ENCODE results near the gene ARMC5. TPM values are rescaled to one million over a fixed set of nuclear protein-coding genes. Genes with fewer than 3 reads are reported as not detected.

ARMC5 gene
- total and polyA plus RNA-seq, 10 of the 15 experiments (the other 5 are each of a cell fraction or from before 2014, with no cell fraction given), result 0.06 to 13.2 (median 5.6) TPM

DNA sequence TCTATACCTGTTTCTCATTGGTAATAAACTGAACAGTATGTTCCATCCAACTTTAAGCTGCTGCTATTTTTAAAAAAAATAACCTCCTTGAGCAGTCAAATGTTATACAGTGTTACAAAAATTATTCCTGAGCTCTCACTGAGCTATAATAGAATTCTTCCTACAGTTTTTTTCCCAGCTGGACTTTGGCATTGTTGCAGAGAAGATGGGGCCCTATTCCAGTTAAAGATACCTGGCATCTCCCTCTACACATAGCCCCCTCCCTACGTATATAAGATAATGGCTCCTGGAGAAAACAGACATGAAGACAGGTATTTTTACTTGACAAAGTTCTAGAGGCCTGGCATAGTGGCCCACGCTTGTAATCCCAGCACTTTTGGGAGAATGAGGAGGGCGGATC lies 29.5 kb upstream of the ARMC5 start (continued):
- TF ChIP-seq CREB1 (IDR thresholded peaks at IDR 0.05; ENCODE audit: low read depth), result no peak
- no peak for TF ChIP-seq CREM (IDR thresholded peaks at IDR 0.05; ENCODE audit: low read depth)
- no peak for TF ChIP-seq FOXK2 (IDR thresholded peaks at IDR 0.05)

DNA sequence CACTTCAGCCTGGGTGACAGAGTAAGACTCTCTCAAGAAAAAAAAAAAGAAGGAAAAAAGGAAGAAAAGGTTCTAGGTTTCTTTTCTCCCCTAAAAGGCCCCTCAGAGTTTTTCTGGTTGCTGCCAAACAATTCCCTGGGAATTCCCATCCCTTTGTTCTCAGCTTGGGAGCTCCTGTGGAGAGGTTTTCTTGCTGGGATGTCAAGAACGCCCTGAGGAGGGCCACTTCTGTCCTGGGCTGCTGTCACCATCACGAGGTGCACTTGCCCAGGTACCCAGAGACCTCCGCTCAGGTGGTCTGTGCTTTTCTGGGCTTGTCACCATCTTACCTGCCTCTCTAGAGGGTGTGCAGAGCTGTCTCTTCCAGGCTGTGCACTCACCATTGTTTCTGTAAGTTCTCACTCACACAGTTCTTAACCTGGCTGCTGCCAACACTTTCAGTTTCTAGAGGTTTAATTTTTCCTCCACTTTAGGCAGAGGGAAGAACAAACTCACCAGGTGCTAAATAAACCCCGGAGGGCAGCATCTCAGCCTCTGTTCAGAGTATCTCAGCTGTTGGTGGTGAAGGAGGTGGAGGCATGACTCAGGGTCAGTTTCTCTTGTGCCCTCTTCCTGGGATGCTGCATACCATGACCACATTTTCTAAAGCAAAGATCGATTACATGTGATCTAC lies 28.8 kb upstream of the ARMC5 start:
- Histone ChIP-seq H4K20me1 (ENCODE audit: control insufficient read depth, insufficient read depth) (no peaks in the 10 kb centered on the region), H3K4me3 (no peak overlapping the region), H3K36me3 (ENCODE audit: control insufficient read depth in 2 of 2, insufficient read depth in 2 of 2, low read length in 1 of 2) (no peaks in the 10 kb centered on the region), H3K79me2 (ENCODE audit: control insufficient read depth, insufficient read depth, low read length) (no peaks in the 10 kb centered on the region), H3K4me1 (ENCODE audit: control insufficient read depth, insufficient read depth, low read length) (no peaks in the 10 kb centered on the region), H3K9ac (ENCODE audit: control insufficient read depth, insufficient read depth, low read length) (no peak overlapping the region), H3K27me3 (replicated peaks in 1 of 2; ENCODE audit: control insufficient read depth in 2 of 2, insufficient read depth in 2 of 2, low read length in 1 of 2) (no peaks in the 10 kb centered on the region), H3K27ac (ENCODE audit: control insufficient read depth, insufficient read depth) (no peak overlapping the region), H3K4me2 (ENCODE audit: control insufficient read depth, insufficient read depth) (0 out of 2 replicates have a peak overlapping the region, but pooled peaks have one; percentile 15), H3K9me3 (replicated peaks; ENCODE audit: control insufficient read depth, insufficient read depth, low read length) (no peaks in the 10 kb centered on the region), H2AFZ (ENCODE audit: control insufficient read depth, low read depth, low read length) (no peak overlapping the region)
- FAIRE-seq (no peak), ATAC-seq (peak; percentile 72), DNase-seq (ENCODE audit: low read depth, low spot score) (no peak)
- intact Hi-C loops (cut with micrococcal nuclease; ENCODE audit: unreplicated experiment) (no loop called here), in situ Hi-C loops (cut with MboI) (loop anchor here (25.0 kb wide), 1 partner anchor 443 kb away; the partner anchor contains the start of gene HSD3B7)
- ChIA-PET SMC1A (ENCODE audit: uncharacterized antibody, unreplicated experiment) (interaction anchor here (0.9 to 5.2 kb wide), 9 partner anchors 8 to 250 kb away, joined by 3 to 31 read pairs (median 6); partner anchors contain the start of genes FUS and ZNF843), POLR2A (interaction anchor here (0.8 to 1.8 kb wide), 6 partner anchors 8 to 248 kb away, joined by 3 to 7 read pairs (median 4); no protein-coding TSS in a partner anchor), RAD21 (ENCODE audit: unreplicated experiment) (interaction anchor here (0.7 to 3.2 kb wide), 5 partner anchors 9 to 289 kb away, joined by 3 to 20 read pairs (median 4); partner anchors contain the start of gene ZNF843), CTCF (interaction anchor here (0.5 to 4.8 kb wide), 16 partner anchors 10 to 488 kb away, joined by 3 to 20 read pairs (median 3); partner anchors contain the start of gene ZNF843)
- BruUV-seq (replicated peaks), result no TSS peak
- WGBS (ENCODE audit: insufficient coverage, insufficient replicate concordance, low lambda C conversion rate, missing lambda C conversion rate), result 15% methylated on average over 5 of the region's 5 CpGs
- TF ChIP-seq BHLHE40 (IDR thresholded peaks at IDR 0.05; ENCODE audit: borderline replicate concordance in 1 of 2, low read depth in 2 of 2, low read length in 1 of 2), result no peak
- no peak for TF ChIP-seq RBBP5 (conservative IDR thresholded peaks at IDR 0.05)
- no peak for TF ChIP-seq STAT1 (conservative IDR thresholded peaks at IDR 0.05)
- TF ChIP-seq SMC3 (IDR thresholded peaks at IDR 0.05; ENCODE audit: borderline replicate concordance, low read length), result no peak
- no peak for TF ChIP-seq BACH1 (IDR thresholded peaks at IDR 0.05; ENCODE audit: borderline replicate concordance)
- no peak for TF ChIP-seq JUND (IDR thresholded peaks at IDR 0.05; ENCODE audit: low read depth, low read length)
- TF ChIP-seq, protein P1, sequence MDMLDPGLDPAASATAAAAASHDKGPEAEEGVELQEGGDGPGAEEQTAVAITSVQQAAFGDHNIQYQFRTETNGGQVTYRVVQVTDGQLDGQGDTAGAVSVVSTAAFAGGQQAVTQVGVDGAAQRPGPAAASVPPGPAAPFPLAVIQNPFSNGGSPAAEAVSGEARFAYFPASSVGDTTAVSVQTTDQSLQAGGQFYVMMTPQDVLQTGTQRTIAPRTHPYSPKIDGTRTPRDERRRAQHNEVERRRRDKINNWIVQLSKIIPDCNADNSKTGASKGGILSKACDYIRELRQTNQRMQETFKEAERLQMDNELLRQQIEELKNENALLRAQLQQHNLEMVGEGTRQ (IDR thresholded peaks at IDR 0.05; ENCODE audit: borderline replicate concordance, low read depth, low read length), result no peak
- TF ChIP-seq NFIC (IDR thresholded peaks at IDR 0.05; ENCODE audit: low read depth, low read length), result no peak
- TF ChIP-seq CHD1 (IDR thresholded peaks at IDR 0.05; ENCODE audit: low read depth, low read length), result no peak
- TF ChIP-seq SREBF2 (IDR thresholded peaks at IDR 0.05; ENCODE audit: low read length), result no peak
- TF ChIP-seq MYB (IDR thresholded peaks at IDR 0.05; ENCODE audit: borderline replicate concordance, low read depth, low read length), result no peak

All from GM12878 (cell line).